SK-MEL-5 (cell line): ENCODE results near the gene LRRC7. TPM values are rescaled to one million over a fixed set of nuclear protein-coding genes. Genes with fewer than 3 reads are reported as not detected.
"Not testable (repeated sequence)": the region's sequence is repeated elsewhere in the genome, so short reads cannot be mapped to it uniquely, and the experiment has no call there.

Source experiments
- DNase-seq: peaks from one replicate; pipeline ENCODE4 v3.0.0-alpha.2; 2016; ENCODE audit warnings: low read depth, low spot score
- in situ Hi-C: cut with HindIII; loops from 2 replicates; pipeline ENCODE4 v1.10.0; 2016; ENCODE audit warnings: low sequenced_read_pairs, high pct_unique_total_duplicates, low pct_unique_long_range_greater_than_20kb
- total RNA-seq: library from RNA; depleted of rRNA; stranded (reverse); fragments of >200 nt; shearing (Covaris generic); gene quantifications from 2 replicates; pipeline ENCODE4 v1.2.3, GENCODE V29; 2014

LRRC7 gene
- total RNA-seq, 1 experiment from 2014 or later: not detected

DNA sequence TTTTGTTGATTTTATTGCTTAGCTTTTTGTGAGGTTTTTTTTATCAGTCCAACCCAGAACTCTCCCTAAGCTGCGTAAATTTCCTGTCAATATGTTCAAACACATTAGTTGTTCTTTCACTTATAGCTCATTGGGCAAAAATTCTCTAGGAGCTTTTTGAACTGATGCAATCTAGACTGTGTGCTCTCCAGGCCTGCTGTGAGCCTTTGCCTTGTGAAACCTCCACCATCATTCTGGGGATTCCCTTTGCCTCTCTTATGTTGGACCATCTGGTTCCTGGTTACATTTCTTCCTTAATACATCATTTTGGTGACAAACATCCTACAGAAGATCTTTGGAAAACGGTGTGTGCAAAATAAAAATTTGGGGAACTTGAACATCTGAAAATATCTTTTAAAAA lies 247.2 kb downstream of the LRRC7 start:
- in situ Hi-C loops: no loop called here
- no peak for DNase-seq

DNA sequence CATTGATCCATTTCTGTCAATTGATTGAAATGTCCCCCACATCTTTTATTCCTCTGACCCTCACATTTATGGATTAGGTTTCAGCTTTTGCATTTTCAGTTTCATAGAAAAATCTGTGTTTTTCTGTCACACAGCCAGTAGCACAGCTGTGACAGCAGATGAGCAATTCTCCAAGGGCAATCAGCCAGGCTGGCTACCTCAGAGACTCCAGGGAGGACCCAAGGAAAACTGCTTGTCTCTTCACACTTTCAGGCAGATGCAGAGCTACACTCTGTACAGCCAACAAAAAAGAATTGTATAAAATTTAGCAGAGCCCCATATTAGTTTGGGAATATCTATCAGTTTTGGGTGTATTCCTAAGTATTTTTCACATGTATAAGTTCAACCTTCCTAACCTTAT lies 257.2 kb downstream of the LRRC7 start:
- no peak for DNase-seq
- in situ Hi-C loops: no loop called here

DNA sequence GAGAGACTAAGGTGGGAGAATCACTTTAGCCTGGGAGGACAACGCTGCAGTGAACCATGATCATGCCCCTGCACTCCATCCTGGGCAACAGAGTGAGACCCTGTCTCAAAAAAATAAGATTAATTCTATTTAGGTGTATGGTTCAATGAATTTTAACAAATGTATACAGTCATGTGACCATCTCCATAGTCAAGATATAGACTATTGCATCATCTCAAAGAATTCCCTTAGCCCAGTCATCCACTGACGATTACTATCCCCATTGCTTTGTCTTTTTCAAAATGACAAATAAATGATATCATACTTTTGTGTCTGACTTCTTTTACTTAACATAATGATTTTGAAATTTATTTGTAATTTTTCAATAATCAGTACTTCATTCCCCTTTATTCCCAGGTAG lies 260.0 kb downstream of the LRRC7 start:
- no peak for DNase-seq
- in situ Hi-C loops: no loop called here

DNA sequence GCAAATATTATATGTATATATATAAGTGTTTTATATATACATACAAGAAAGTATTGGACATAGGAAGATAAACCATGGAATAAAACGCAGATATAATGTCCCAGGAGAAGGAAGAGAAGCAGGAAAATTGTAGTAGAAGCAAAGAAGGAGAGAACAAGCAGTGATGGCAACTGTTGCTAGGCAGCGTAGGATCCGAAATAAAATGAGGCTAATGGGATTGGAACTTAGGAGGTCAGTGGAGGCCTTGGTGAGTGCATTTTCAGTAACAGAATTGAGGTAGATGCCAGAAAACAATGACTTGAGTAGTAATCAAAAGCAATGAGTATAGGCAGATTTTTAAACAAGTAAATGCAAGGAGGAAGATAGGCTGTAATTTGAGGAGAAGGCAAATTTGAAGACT lies 265.8 kb downstream of the LRRC7 start:
- DNase-seq: no peak
- in situ Hi-C loops: no loop called here

DNA sequence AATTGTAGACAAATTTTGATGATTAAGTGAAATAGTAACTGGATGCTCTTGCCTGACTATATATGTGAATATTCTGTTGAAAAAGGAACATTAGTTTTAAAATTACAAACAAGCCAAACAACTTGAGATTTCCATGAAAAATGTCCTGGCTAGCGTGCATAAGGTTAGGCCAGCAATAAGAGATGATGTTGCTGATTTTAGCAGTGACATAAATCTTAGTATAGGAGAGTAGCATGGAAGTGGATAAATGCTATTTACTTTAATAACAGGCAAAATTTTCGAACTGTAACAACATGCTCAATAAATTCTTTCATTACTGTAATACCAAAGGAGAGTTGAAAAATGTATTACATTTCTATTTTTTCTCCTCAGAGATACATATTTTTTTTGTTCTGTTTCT lies 266.6 kb downstream of the LRRC7 start:
- in situ Hi-C loops: no loop called here
- DNase-seq: no peak

DNA sequence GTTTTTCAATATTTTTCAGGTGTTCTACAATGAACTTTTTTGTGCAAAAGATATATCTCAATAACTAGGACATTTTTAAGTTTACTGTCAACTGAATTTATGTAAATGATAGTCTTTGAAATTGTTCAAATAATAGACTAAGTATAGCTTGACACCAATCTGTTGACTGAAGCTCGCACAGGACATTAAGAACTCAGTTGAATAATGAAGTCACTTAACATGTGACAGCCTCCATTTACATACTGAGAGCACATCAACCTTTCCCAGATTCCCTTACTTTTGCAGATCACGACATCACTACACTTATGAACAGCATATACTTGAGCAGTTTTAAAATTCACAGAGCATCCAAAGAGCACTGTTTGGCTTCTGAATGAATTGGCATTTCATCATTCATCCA lies 268.2 kb downstream of the LRRC7 start:
- no peak for DNase-seq
- in situ Hi-C loops: no loop called here

DNA sequence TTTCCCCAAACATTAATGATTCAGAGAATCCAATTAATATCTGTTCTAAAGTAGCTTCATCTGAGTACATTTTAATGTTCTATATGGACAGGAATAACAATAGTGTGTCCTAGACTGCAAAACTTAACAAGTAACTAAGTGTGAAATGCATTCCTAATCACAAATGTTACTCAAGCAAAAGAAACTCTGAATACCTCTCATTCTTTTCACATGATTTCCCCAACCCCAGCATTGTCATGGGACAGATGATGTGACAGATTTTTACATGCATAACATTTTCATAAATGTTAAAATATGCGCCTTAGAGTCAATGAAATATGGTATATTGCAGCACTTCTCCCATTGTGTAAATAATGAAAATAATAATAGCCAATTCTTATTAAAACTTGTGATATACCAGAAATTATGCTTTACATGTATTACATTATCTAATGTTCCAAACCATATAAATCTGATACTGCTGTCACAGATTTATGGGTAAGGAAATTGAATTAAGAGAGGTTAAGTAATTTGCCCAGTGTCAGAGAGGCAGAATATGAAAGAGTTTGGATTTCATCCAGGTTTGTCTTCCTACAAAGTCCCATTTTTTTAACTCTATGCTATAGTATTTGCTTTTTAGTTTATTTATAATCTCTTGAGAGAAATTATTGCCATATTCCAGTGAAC lies 269.4 kb downstream of the LRRC7 start:
- no peak for DNase-seq
- in situ Hi-C loops: no loop called here

DNA sequence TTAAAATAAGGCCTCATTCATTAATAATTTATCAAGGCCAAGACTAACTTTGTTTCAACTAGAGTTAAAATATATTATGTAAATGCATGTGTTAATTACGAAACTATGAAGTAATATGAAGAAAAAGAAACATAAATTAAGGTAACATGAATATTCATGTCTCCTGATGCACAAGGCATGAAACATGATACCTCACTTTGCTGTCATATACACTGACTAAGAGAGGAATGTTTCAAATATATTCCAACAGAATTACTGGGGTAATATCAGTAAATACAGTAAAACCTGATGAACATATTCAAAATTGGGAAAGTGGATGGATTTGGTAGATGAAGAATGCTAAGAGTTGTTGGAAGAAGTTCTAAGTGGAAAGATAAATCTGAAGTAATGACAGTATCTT lies 274.6 kb downstream of the LRRC7 start:
- in situ Hi-C loops: no loop called here
- DNase-seq: no peak

DNA sequence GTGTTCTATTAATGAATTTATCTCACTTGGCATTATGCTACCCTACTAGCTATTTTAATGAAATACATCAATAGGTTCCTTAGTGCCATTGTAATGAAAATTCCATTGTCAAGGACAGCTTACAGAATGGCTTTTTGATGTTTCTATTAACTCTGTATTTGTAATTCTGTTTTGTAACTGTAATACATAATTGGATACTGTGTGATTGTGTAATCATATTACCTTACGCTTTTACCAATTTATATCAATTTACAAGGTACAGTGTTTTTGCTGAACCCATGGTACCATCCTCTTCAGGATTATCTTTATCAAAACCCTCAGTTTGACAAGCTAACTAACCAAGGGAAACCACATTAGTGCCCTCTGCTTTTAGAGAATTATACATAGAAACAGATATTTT lies 277.9 kb downstream of the LRRC7 start:
- no peak for DNase-seq
- in situ Hi-C loops: no loop called here

DNA sequence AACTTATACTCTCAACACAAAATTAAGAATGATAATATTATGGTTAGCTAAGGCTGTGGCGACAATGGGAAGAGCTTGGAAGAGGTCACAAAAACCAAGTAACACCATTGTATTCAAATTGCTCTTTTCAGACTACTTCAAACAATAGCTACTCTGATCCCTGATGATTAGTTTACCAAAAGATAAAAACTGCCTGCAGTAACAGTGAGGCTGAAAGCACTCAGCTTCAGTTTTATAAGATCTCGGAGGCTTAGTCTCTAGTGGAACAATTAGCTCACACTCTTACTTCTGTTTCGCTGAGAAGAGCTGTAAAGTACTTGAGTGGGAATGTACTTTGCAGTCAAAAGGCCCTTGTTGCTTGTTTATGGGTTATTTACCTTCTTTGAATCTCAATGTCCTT lies 278.5 kb downstream of the LRRC7 start:
- in situ Hi-C loops: no loop called here

DNA sequence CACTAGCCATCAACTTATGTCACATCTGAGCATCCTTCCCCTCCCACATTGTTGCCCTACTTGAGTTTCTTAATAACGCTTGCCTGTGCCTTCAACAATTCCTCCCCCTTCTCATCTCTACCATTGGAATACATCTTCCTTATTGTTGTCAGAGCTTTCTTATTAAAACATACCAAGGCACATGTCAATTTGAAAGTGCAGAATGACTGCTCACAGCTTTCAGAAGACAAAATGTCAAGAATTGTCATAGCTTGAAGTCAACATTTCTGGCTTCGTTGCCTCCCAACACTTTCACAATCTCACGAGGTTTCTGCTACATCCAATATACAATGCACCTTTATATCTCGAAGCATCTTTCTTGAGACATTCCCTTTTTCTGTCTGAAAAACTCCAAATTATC lies 279.9 kb downstream of the LRRC7 start:
- in situ Hi-C loops: no loop called here
- DNase-seq: no peak

More for the DNA sequence above, 278.5 kb downstream of the LRRC7 start:
- DNase-seq: no peak

DNA sequence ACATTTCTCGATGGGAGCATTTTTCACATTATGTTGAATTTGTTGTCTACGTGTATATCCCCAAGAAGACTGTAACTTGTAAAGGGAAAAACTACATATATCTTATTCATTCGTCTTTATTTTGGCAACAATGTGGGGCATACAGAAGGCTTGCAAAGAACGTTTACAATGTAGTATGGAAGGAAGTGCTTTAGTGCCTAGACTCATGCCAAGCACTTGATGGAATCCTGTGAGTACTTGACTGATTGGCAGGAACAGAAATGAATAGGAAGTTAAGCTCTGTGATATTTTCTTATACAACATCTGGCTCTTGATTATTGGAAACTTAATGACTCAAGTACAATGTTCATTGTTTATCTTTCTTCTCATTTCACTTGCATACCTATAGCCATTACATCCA lies 284.4 kb downstream of the LRRC7 start:
- DNase-seq: no peak
- in situ Hi-C loops: no loop called here

DNA sequence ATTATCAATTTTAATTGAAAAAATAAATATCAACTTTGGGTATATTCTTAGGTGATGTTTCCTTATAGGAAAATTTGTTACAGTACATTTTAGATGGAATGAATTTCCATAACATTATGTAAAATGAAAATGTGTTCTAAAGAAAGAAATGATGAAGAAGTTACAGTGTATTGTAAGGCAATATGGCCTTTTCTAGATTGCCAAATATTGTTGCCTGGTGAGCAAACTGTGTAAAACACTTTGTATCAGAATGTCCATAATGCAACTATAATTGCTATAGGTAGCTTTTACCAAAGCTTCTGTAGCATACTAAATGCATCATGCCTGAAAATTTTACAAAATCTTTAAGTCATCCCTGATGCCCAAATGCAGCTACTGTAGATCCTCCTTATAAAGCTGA lies 285.0 kb downstream of the LRRC7 start:
- in situ Hi-C loops: no loop called here
- no peak for DNase-seq

DNA sequence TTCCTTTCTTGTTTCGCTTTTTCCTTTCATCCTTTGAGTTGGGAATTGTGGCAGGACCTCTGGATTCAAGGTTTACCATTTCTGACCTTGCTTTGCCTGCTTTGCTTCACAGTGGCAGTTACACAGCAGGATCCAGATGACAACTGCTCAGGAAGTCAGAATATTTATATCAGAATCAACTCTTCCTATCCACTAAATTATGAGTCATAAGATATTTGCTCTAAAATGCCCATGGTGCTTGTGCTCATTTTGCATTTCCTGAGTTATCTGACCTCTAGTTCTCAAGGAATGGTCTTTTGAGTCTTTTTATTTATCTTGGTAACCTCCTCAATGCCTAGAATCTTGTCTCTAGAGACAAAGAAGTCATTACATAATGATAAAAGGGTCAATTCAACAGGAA lies 290.8 kb downstream of the LRRC7 start:
- in situ Hi-C loops: no loop called here
- DNase-seq: no peak

DNA sequence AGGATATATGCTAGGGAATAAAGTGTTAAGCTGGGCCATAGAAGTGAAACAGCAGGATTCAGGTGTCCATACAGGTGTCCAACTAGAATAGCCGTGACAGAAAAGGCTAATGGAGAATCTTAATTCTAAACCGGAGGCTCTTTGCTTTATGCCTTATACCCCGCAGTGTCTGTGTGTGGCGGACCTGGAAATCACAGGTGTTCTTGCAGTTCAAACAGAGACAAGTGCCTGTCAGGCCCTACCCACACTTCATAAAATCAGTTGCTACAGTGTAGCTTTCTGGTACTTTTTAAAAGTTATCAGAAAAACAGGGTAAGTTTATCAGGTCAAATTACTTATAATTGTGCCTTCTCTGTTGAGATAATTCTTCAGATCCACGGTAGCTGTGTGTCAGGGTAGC lies 293.9 kb downstream of the LRRC7 start:
- DNase-seq: no peak
- in situ Hi-C loops: no loop called here

DNA sequence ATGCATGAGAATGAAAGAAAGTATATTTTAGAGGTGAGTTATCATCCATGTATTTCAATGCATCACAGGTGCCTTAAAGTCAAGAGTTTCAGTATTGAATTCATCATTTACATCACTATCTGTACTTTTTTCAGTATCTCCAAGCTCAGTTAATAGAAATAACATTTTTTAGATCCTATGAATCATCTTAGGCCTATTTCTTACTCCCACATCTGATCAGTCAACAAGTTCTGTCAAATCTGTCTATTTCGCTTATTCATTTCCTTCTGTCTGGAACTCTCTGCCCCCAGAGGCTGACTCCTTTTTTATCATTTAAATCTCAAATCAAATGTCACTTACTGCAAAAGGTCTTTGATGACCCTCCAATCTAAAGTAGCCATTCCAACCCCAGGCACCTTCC lies 295.2 kb downstream of the LRRC7 start:
- no peak for DNase-seq
- in situ Hi-C loops: no loop called here

DNA sequence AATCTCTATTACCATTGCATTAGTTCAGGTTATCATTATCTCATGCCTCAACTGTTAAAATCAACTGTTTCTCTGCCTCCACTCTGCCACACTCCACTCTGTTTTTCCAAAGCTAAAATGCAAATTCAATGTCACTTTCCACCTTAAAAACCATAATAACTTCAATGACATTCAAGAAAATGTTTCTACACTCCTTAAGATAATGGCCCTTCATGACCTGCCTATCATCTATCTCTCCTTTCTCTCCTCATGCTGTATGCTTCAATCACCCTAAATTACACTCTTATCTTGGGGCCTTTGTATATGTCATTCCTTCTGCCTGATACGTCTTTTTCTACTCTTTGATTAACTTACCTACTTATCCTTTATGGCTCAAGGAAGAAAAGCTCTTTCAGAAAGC lies 296.0 kb downstream of the LRRC7 start:
- in situ Hi-C loops: no loop called here
- DNase-seq: no peak

DNA sequence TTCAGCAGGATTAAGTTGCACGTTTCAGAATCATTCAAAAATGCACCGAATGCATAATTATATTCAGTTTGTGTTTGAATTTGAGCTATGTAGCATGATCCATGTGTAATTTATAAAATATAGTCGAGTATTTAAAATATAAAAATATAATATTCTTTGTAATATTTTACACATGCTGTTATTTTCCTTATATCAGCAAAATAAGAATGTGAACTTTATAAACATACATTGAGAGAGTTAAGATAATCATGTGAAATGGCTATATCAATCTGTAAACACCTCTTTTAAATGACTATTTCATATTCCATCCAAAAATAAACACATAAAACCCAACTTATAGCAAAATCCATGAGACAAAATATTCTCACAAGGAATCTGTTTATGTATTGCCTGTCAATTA lies 303.7 kb downstream of the LRRC7 start:
- in situ Hi-C loops: no loop called here
- no peak for DNase-seq

DNA sequence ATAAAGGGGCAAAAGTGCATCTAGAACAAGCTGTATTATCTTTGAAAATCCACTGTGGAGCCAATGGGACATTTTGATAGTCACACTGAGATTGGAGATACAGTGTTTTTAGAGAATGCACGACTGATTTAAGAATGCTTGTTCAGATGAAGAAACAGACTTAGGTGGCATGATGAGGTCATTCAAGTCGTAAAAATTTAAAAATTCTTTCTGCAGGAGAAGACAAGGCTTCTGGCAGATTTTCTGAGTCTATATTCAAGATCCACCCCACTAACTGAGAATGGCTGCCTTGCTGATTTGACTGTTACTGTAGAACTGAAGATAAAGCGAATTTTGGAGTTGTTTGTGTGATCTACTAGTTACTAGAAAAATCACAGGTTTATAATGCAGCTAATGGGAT lies 310.6 kb downstream of the LRRC7 start:
- no peak for DNase-seq
- in situ Hi-C loops: no loop called here

DNA sequence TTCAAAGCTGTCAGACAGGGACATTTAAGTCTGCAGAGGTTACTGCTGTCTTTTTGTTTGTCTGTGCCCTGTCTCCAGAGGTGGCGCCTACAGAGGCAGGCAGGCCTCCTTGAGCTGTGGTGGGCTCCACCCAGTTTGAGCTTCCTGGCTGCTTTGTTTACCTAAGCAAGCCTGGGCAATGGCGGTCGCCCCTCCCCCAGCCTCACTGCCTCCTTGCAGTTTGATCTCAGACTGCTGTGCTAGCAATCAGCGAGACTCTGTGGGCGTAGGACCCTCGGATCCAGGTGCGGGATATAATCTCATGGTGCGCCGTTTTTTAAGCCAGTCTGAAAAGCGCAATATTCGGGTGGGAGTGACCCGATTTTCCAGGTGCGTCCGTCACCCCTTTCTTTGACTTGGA lies 320.3 kb downstream of the LRRC7 start:
- in situ Hi-C loops, DNase-seq: not testable (repeated sequence)
